ENCODE measurements around the gene AIFM2. TPM values are rescaled to one million over a fixed set of nuclear protein-coding genes. Genes with fewer than 3 reads are reported as not detected.

Gene AIFM2
- total and polyA plus RNA-seq, 4 donors = 12.1 to 15.5 (median 13.8) TPM

GRCh38 chr10:70097459-70097858 lies 35.2 kb downstream of the AIFM2 start:
- no peak for ATAC-seq (ENCODE audit: low FRiP score)
- H3K27ac ChIP-seq (ENCODE audit: low read depth in 1 of 2, low read length in 2 of 2) = no peak overlapping the region

GRCh38 chr10:70096705-70097420 lies 35.8 kb downstream of the AIFM2 start:
- no peak for DNase-seq
- intact Hi-C loops (cut with DNase I) = no loop called here
- H3K27ac ChIP-seq (ENCODE audit: low read depth in 1 of 2, low read length in 2 of 2) = no peak overlapping the region
- no peak overlapping the region for H3K4me3 ChIP-seq (ENCODE audit: low read length in 2 of 2)
- H3K36me3 ChIP-seq (ENCODE audit: control insufficient read depth in 1 of 2, insufficient read depth in 2 of 2, low read length in 1 of 2) = peaks cover 2 to 4% of the 10 kb centered on the region in 2 donors
- ATAC-seq (ENCODE audit: low FRiP score) = no peak
- no peaks in the 10 kb centered on the region for H3K4me1 ChIP-seq (ENCODE audit: control insufficient read depth in 1 of 2, insufficient read depth in 2 of 2, low read length in 2 of 2)
- no peaks in the 10 kb centered on the region for H3K27me3 ChIP-seq (ENCODE audit: control insufficient read depth in 1 of 2, insufficient read depth in 2 of 2, low read length in 1 of 2)
- H3K9me3 ChIP-seq (ENCODE audit: control insufficient read depth, low read length) = no peaks in the 10 kb centered on the region
- 94 to 96% methylated on average over 5 of the region's 5 CpGs for WGBS, 2 donors

More at GRCh38 chr10:70097459-70097858, 35.2 kb downstream of the AIFM2 start:
- Histone ChIP-seq H3K4me1 (ENCODE audit: control insufficient read depth in 1 of 2, insufficient read depth in 2 of 2, low read length in 2 of 2) (no peaks in the 10 kb centered on the region), H3K27me3 (ENCODE audit: control insufficient read depth in 1 of 2, insufficient read depth in 2 of 2, low read length in 1 of 2) (no peaks in the 10 kb centered on the region), H3K4me3 (ENCODE audit: low read length in 2 of 2) (no peak overlapping the region), H3K36me3 (ENCODE audit: control insufficient read depth in 1 of 2, insufficient read depth in 2 of 2, low read length in 1 of 2) (peaks cover 2 to 4% of the 10 kb centered on the region in 2 donors), H3K9me3 (ENCODE audit: control insufficient read depth, low read length) (no peaks in the 10 kb centered on the region)
- intact Hi-C loops (cut with DNase I) = no loop called here
- DNase-seq = no peak

GRCh38 chr10:70096016-70096704 lies 36.5 kb downstream of the AIFM2 start:
- peaks cover 2 to 4% of the 10 kb centered on the region in 2 donors for H3K36me3 ChIP-seq (ENCODE audit: control insufficient read depth in 1 of 2, insufficient read depth in 2 of 2, low read length in 1 of 2)
- no peak overlapping the region for H3K4me3 ChIP-seq (ENCODE audit: low read length in 2 of 2)
- 83 to 91% methylated on average over 6 of the region's 6 CpGs for WGBS, 2 donors
- no peak for DNase-seq
- no peaks in the 10 kb centered on the region for H3K9me3 ChIP-seq (ENCODE audit: control insufficient read depth, low read length)
- ATAC-seq (ENCODE audit: low FRiP score) = no peak
- intact Hi-C loops (cut with DNase I) = no loop called here
- H3K27ac ChIP-seq (ENCODE audit: low read depth in 1 of 2, low read length in 2 of 2) = no peak overlapping the region
- H3K4me1 ChIP-seq (ENCODE audit: control insufficient read depth in 1 of 2, insufficient read depth in 2 of 2, low read length in 2 of 2) = no peaks in the 10 kb centered on the region
- no peaks in the 10 kb centered on the region for H3K27me3 ChIP-seq (ENCODE audit: control insufficient read depth in 1 of 2, insufficient read depth in 2 of 2, low read length in 1 of 2)

GRCh38 chr10:70094250-70094649 lies 38.4 kb downstream of the AIFM2 start:
- intact Hi-C loops (cut with DNase I) = no loop called here
- H3K4me3 ChIP-seq (ENCODE audit: low read length in 2 of 2) = no peak overlapping the region
- WGBS, 2 donors = 56 to 68% methylated on average over 2 of the region's 2 CpGs
- ATAC-seq (ENCODE audit: low FRiP score) (no peak), DNase-seq (no peak)
- H3K9me3 ChIP-seq (ENCODE audit: control insufficient read depth, low read length) = no peaks in the 10 kb centered on the region
- H3K4me1 ChIP-seq (ENCODE audit: control insufficient read depth in 1 of 2, insufficient read depth in 2 of 2, low read length in 2 of 2) = no peaks in the 10 kb centered on the region
- H3K27me3 ChIP-seq (ENCODE audit: control insufficient read depth in 1 of 2, insufficient read depth in 2 of 2, low read length in 1 of 2) = no peaks in the 10 kb centered on the region
- no peak overlapping the region for H3K27ac ChIP-seq (ENCODE audit: low read depth in 1 of 2, low read length in 2 of 2)
- peaks cover 2 to 4% of the 10 kb centered on the region in 2 donors for H3K36me3 ChIP-seq (ENCODE audit: control insufficient read depth in 1 of 2, insufficient read depth in 2 of 2, low read length in 1 of 2)

GRCh38 chr10:70093335-70093944 lies 39.2 kb downstream of the AIFM2 start:
- 85 to 88% methylated on average over 9 of the region's 9 CpGs for WGBS, 2 donors
- H3K36me3 ChIP-seq (ENCODE audit: control insufficient read depth in 1 of 2, insufficient read depth in 2 of 2, low read length in 1 of 2) = peaks cover 2 to 4% of the 10 kb centered on the region in 2 donors
- H3K4me3 ChIP-seq (ENCODE audit: low read length in 2 of 2) = no peak overlapping the region
- H3K27ac ChIP-seq (ENCODE audit: low read depth in 1 of 2, low read length in 2 of 2) = no peak overlapping the region
- intact Hi-C loops (cut with DNase I) = no loop called here
- no peaks in the 10 kb centered on the region for H3K27me3 ChIP-seq (ENCODE audit: control insufficient read depth in 1 of 2, insufficient read depth in 2 of 2, low read length in 1 of 2)
- no peak for DNase-seq
- H3K4me1 ChIP-seq (ENCODE audit: control insufficient read depth in 1 of 2, insufficient read depth in 2 of 2, low read length in 2 of 2) = no peaks in the 10 kb centered on the region
- ATAC-seq (ENCODE audit: low FRiP score) = no peak
- H3K9me3 ChIP-seq (ENCODE audit: control insufficient read depth, low read length) = no peaks in the 10 kb centered on the region

GRCh38 chr10:70092389-70092718 lies 40.3 kb downstream of the AIFM2 start:
- Histone ChIP-seq H3K4me1 (ENCODE audit: control insufficient read depth in 1 of 2, insufficient read depth in 2 of 2, low read length in 2 of 2) (no peaks in the 10 kb centered on the region), H3K27me3 (ENCODE audit: control insufficient read depth in 1 of 2, insufficient read depth in 2 of 2, low read length in 1 of 2) (no peaks in the 10 kb centered on the region), H3K9me3 (ENCODE audit: control insufficient read depth, low read length) (no peaks in the 10 kb centered on the region), H3K4me3 (ENCODE audit: low read length in 2 of 2) (no peak overlapping the region), H3K36me3 (ENCODE audit: control insufficient read depth in 1 of 2, insufficient read depth in 2 of 2, low read length in 1 of 2) (peaks cover 2 to 4% of the 10 kb centered on the region in 2 donors), H3K27ac (ENCODE audit: low read depth in 1 of 2, low read length in 2 of 2) (no peak overlapping the region)
- no peak for DNase-seq
- intact Hi-C loops (cut with DNase I) = no loop called here
- ATAC-seq (ENCODE audit: low FRiP score) = no peak
- 91 to 93% methylated on average over 7 of the region's 7 CpGs for WGBS, 2 donors

GRCh38 chr10:70090951-70091350 lies 41.7 kb downstream of the AIFM2 start:
- H3K4me3 ChIP-seq (ENCODE audit: low read length in 2 of 2) = no peak overlapping the region
- WGBS, 2 donors = 96% methylated on average over 5 of the region's 5 CpGs
- no peaks in the 10 kb centered on the region for H3K9me3 ChIP-seq (ENCODE audit: control insufficient read depth, low read length)
- H3K4me1 ChIP-seq (ENCODE audit: control insufficient read depth in 1 of 2, insufficient read depth in 2 of 2, low read length in 2 of 2) = no peaks in the 10 kb centered on the region
- intact Hi-C loops (cut with DNase I) = no loop called here
- no peak for ATAC-seq (ENCODE audit: low FRiP score)
- no peaks in the 10 kb centered on the region for H3K27me3 ChIP-seq (ENCODE audit: control insufficient read depth in 1 of 2, insufficient read depth in 2 of 2, low read length in 1 of 2)
- H3K36me3 ChIP-seq (ENCODE audit: control insufficient read depth in 1 of 2, insufficient read depth in 2 of 2, low read length in 1 of 2) = peaks cover 2 to 4% of the 10 kb centered on the region in 2 donors
- no peak for DNase-seq
- H3K27ac ChIP-seq (ENCODE audit: low read depth in 1 of 2, low read length in 2 of 2) = no peak overlapping the region

GRCh38 chr10:70090013-70090412 lies 42.6 kb downstream of the AIFM2 start:
- no peak for DNase-seq
- H3K27me3 ChIP-seq (ENCODE audit: control insufficient read depth in 1 of 2, insufficient read depth in 2 of 2, low read length in 1 of 2) = no peaks in the 10 kb centered on the region
- intact Hi-C loops (cut with DNase I) = no loop called here
- peaks cover 2 to 4% of the 10 kb centered on the region in 2 donors for H3K36me3 ChIP-seq (ENCODE audit: control insufficient read depth in 1 of 2, insufficient read depth in 2 of 2, low read length in 1 of 2)
- H3K27ac ChIP-seq (ENCODE audit: low read depth in 1 of 2, low read length in 2 of 2) = no peak overlapping the region
- no peaks in the 10 kb centered on the region for H3K4me1 ChIP-seq (ENCODE audit: control insufficient read depth in 1 of 2, insufficient read depth in 2 of 2, low read length in 2 of 2)
- H3K9me3 ChIP-seq (ENCODE audit: control insufficient read depth, low read length) = no peaks in the 10 kb centered on the region
- WGBS, 2 donors = 97 to 98% methylated on average over 8 of the region's 8 CpGs
- no peak for ATAC-seq (ENCODE audit: low FRiP score)
- H3K4me3 ChIP-seq (ENCODE audit: low read length in 2 of 2) = no peak overlapping the region

- H3K9me3 ChIP-seq (ENCODE audit: control insufficient read depth, low read length) = no peaks in the 10 kb centered on the region
- no peak overlapping the region for H3K4me3 ChIP-seq (ENCODE audit: low read length in 2 of 2)
- no peak overlapping the region for H3K27ac ChIP-seq (ENCODE audit: low read depth in 1 of 2, low read length in 2 of 2)
- no peak for DNase-seq
- H3K27me3 ChIP-seq (ENCODE audit: control insufficient read depth in 1 of 2, insufficient read depth in 2 of 2, low read length in 1 of 2) = no peaks in the 10 kb centered on the region
- whole genome bisulfite sequencing, 2 donors = 66 to 70% methylated on average over 3 of the region's 3 CpGs
- no peaks in the 10 kb centered on the region for H3K4me1 ChIP-seq (ENCODE audit: control insufficient read depth in 1 of 2, insufficient read depth in 2 of 2, low read length in 2 of 2)
- intact Hi-C loops (cut with DNase I) = no loop called here
- no peak for ATAC-seq (ENCODE audit: low FRiP score)
- peaks cover 0 to 1% of the 10 kb centered on the region in 2 donors for H3K36me3 ChIP-seq (ENCODE audit: control insufficient read depth in 1 of 2, insufficient read depth in 2 of 2, low read length in 1 of 2)
Observed at GRCh38 chr10:70088308-70088698, 44.3 kb downstream of the AIFM2 start.

Measured in aorta (tissue), 5 donors.